DMS114 treated with DMSO at 0.1 percent for 48 hours (cell line): Measurements from ENCODE around the gene CNTNAP2.

ENCODE experiments used
- DNase-seq: peaks from one replicate; lab custom pipeline; 2025; ENCODE audit not compliant: unreplicated experiment; lab: John Stamatoyannopoulos, UW

Gene CNTNAP2

GRCh38 chr7:146661435-146661834, 544.8 kb downstream of the CNTNAP2 start:
- no peak for DNase-seq

GRCh38 chr7:146661929-146662328, 545.3 kb downstream of the CNTNAP2 start:
- no peak for DNase-seq

DNA sequence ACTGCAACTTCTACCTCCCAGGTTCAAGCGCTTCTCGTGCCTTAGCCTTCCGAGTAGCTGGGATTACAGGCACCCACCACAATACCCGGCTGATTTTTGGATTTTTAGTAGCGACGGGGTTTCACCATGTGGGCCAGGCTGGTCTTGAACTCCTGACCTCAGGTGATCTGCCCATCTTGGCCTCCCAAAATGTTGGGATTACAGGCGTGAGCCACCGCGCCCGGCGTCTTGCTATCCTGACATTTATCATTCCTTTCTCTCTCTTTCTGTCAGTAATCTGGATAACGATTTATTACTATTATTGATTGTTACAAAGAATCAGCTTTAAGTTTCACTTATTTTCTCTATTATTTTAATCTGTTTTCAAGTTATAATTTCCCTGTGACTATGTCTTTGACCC, 548.4 kb downstream of the CNTNAP2 start:
- DNase-seq, result no peak

DNA sequence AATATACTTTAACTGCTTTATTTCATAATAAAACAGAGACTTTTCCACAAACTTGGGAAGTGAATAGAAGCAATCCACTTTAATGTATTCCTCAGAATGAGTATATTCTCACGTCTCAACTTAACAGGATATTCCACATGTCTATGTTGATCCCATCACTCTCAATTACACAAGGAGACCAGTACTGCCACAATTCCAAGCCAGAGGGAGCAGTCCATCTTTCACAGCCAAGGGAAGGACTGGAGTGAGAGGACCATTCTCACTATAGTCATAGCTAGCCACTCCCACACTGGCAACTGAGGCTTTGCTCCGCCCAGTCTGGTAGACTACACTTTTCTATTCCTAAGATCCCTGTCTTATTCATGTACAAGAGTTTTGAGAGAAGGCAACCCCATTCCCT, 553.9 kb downstream of the CNTNAP2 start:
- DNase-seq, result no peak

- DNase-seq, result no peak
These were observed 564.9 kb downstream of the CNTNAP2 start for GRCh38 chr7:146681487-146681886.

- no peak for DNase-seq
These were observed 566.8 kb downstream of the CNTNAP2 start for GRCh38 chr7:146683439-146683838.

DNA sequence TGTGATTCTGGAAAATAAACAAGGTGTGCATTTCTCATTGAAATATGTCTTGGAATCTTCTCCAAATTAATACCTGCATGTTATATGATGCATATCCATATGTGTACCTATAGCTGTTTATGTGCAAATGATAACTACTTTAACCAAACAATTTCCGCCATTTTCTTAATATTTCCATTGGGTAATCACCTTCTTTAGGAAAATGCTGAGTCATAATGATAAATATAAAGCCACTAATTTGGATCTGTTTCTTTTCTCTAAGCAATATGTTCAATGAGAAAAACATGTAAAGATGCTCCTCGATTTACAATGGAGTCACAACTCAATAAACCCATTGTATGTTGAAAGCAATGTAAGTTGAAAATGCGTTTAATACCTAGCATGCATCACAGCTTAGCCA, 574.4 kb downstream of the CNTNAP2 start:
- no peak for DNase-seq

DNA sequence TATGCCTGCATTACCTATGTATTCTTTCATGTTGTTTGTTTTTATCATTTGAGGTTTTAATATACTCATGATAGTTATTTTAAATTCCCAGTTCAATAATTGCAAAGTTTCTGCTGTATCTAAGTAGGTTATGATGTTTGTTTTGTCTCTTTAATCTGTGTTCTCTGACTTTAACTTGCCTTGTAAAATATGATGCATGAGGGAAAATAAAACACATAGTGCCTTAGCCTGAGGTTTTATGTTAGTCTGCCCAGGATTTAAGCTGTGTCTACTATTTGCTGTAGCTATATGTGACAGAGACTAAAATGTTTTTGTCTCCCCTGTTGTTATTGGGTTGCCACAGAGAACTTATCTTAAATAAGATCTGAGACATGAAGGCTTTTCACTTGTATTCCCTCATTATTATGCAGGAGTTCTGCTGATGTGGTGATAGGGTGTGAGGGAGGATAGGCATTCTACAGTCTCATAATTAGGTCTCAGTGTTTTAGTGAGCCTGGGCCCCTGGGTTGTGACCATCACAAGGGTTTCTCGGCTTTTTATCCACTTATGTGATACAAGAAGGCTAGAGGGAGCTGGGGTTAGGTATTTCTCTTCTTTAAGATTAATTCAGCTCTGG, 582.5 kb downstream of the CNTNAP2 start:
- no peak for DNase-seq

GRCh38 chr7:146700015-146700560, 583.5 kb downstream of the CNTNAP2 start:
- no peak for DNase-seq

DNA sequence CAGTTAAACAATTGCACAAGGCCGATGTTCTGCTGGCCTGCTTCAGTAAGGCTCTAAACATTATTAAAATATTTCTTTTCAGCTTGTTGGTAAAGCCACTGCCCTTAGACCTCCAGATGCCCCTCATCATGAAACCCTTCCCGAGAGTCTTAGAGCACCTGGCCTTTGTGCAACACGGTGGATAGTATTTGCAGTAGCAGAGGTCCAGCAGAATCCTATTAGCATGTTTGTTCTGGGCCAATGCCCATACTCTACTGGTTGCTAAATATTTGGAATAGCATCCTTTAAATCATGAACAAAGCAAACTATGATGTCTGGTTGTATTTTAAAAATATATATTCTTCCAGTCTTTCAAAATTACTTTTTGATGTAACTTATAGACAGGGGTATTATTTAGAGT, 584.6 kb downstream of the CNTNAP2 start:
- DNase-seq, result no peak

DNA sequence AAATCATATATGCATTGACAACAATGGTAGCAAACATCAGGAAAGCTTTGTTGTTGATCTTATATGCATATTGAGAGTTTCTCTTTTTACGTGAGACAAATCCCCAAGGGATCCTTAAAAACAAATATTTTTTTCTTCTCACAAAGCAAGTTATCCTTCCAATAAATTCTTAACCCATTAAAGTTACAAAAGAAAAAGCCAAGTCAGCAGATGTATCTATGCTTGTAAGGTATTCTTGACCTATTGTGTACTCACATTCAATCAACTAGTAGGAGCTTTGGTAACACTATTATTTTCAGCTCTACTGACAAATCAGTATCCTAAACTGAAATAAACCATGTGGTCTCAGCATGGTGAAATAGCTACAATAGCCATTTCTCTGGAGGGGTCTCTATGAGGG, 586.3 kb downstream of the CNTNAP2 start:
- no peak for DNase-seq

DNA sequence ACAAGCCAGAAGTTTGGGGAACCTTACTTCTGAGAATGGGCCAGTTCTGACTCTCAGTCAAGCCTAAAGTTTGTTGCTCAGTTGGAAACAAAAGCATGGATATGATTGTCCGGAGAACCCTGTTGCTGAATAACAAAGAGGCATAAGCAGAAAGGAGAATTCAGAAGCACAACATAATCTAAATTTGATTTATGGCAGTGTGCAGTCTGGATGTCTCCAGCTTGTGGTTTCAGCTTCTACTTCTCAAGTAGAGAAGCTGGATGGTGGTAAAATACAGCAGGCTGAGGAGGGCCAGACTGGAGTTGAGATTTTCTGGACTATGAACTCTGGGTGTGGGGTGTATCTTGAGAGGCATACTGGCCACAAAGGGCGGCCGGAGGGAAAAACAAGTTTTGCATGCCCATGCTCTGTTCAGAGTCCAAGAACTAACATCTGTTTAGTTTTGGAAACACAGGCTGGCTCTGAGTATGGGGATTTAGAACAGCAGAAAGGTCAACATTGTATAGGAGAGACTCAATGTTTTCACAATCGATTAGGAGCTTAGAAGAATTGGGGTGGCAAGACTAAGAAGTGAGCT, 592.9 kb downstream of the CNTNAP2 start:
- no peak for DNase-seq

DNA sequence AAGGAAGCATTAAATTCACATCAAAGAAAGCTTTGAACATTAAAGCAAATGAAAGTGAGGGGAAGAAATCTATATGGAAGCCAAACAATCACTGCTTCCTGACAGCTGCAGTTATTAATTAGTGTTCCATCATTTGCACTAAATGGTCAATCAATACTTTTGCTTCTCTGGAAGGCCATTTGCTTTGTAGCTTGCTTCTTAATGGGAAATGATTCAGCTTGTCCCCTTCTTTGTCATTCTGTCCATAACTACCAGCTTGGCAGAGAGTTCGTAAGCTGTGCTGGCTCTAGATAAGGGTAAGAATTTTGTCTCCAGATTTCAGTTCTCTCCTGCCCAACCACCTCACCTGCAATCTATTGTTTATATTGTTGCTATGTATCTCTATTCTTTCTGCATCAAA, 596.6 kb downstream of the CNTNAP2 start:
- no peak for DNase-seq

DNA sequence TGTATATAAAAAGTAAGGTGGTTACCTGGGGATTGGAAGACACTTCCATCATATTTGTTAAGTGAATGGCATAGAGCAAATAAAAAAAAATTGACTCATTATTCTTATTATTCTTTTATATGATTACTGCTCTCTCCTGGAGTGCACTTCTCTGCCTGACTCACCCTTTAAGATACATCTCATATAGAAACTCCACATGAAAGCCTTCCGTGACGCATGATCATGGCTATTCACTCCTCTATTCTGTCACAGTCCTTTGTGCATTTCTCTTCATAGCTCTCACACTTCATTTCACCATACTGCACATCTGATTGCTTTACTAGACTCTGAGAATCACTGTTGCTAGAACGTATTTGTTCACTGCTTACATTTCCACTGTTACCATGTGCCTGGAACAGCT, 597.3 kb downstream of the CNTNAP2 start:
- no peak for DNase-seq

GRCh38 chr7:146720195-146720594, 603.6 kb downstream of the CNTNAP2 start:
- no peak for DNase-seq

DNA sequence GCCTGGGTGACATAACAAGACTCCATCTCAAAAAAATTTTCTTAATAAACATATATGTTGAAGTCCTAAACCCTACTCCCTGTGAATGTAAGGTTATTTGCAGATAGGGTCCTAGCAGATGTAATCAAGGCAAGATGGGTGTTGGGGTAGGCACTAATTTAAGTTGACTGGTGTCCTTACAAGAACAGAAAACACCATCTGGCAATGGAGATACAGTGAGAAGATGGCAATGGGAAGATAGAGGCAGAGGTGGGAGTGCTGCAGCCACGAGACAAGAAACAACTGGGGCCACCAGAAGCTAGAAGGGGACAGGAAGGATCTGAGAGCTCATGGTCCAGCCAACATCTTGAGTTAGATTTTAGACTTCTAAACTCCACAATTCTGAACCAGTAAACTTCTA, 606.4 kb downstream of the CNTNAP2 start:
- DNase-seq, result no peak

- no peak for DNase-seq
These were observed 608.9 kb downstream of the CNTNAP2 start for GRCh38 chr7:146725520-146725919.

GRCh38 chr7:146728141-146728540, 611.5 kb downstream of the CNTNAP2 start:
- DNase-seq, result no peak

DNA sequence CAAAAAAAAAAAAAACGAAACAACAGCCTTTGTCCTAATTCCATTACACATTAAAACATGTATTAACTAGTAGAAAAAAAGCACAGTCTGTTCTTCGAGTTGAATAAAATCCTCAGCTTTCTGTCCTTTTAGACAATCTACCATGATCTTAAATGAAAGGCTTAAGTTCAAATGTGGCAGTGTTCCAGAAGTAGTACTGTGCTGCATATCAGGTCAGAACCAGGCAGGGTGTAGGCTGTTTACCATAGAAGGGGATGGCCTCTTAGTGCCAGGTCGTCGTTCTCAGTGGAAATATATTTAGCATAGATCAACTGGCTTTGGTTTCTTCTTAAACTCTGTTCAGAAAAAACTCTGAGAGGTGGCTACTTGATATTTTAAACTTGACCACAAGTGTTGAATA, 612.0 kb downstream of the CNTNAP2 start:
- DNase-seq, result no peak

GRCh38 chr7:146731185-146731584, 614.6 kb downstream of the CNTNAP2 start:
- no peak for DNase-seq

DNA sequence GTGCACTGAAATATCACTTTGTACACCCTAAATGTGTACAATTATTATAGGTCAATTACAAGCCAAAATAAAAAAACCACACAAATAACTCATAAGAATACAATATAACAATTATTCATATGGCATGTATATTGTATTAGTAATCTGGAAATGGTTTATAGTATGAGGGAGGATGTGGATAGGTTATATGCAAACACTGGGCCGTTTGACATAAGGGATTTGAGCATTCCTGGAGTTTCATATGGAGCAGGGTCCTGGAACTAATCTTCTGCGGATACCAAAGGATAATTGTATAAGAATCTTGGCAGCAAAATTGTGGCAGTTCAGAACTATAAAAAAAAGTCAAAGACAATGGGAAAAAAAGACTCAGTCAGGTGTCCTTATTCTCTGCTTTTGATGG, 619.4 kb downstream of the CNTNAP2 start:
- no peak for DNase-seq

GRCh38 chr7:146736446-146737190, 620.0 kb downstream of the CNTNAP2 start:
- DNase-seq, result no peak
